GM12892 (cell line): ENCODE measurements around the gene LAMA2.

ENCODE experiments used
- DNase-seq: peaks from one replicate; pipeline ENCODE4 v3.0.0; 2011; ENCODE audit not compliant: insufficient read length
- FAIRE-seq: peaks from 2 replicates; lab custom pipeline; 2011; peaks lifted over from hg19 to GRCh38; lab: Jason Lieb, UNC
- POLR2A ChIP-seq: IDR thresholded peaks from 2 replicates; pipeline ENCODE4 v1.6.1; 2011; ENCODE audit warnings: low read depth, low read length, control low read depth
- POLR2AphosphoS5 ChIP-seq: IDR thresholded peaks from 2 replicates; pipeline ENCODE4 v1.6.1; 2011; ENCODE audit warnings: low read depth, low read length, control low read depth
- TAF1 ChIP-seq: IDR thresholded peaks from 2 replicates; pipeline ENCODE4 v1.6.1; 2011; ENCODE audit warnings: low read depth, mild to moderate bottlenecking, control low read depth, low read length, borderline replicate concordance

The LAMA2 gene

DNA sequence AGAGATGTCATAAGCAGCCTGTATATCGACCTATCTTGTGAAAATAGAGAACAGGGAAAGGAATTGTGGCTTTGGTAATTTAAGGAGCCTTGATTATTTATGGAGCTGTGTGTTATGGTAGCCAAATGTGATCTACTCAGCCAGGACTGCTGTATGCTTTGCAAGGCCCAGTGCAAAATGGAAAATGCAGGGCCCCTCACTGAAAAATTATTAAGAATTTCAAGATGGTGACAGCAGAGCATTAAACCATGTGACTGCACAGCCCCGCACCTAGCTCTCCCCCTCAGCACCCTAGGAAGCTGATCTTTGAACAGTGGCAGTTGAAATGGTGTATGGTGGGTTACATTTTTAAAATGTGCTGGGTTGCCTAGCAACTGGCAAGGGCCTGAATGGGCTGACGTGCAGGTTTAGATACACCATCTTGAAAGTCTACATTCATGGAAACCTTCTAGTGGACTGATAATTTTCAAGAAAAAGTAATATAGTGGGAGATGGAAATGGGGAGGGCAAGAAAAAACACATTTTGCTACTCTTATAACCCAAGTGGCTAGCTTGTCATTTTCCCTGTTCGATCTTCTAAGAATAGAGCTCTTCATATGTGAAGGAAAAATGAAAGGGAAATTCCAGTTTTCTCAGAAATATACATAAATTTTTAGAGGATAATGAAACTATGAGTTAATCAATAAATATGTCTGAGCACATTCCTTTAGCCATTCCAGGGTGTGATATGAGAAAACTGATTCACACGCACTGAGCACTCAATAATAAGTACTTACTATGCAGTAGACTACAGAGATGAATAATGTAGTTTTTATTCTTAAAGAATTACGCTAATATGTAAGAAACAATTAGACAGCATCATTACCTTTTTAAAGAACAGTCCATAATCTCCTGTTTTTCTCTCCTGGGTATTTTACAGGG lies 619.1 kb downstream of the LAMA2 start:
- DNase-seq (no peak), FAIRE-seq (no peak)

DNA sequence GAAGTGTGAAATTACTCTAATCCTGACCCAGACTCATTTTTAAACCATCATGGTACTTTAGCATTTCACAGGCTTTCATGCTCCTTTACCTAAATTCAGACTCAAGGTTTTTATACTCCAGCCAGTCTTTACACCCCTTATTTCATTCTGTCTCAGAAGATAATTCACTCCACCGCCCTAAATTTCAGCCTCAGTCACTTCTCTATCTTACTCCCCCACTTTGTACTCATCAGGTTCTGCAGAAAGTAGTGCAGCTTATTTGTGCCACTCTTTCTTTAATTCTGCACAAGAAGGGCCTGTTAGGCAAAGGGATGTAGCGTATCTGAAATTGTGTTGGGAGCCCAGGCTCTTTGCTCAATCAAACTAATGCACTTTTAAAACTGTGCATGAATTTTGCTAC lies 621.5 kb downstream of the LAMA2 start:
- DNase-seq = no peak
- FAIRE-seq = no peak
- TF ChIP-seq TAF1 (no peak), POLR2A (no peak), POLR2AphosphoS5 (no peak)

More for the DNA sequence above, 619.1 kb downstream of the LAMA2 start:
- TF ChIP-seq TAF1 = no peak
- no peak for TF ChIP-seq POLR2A
- TF ChIP-seq POLR2AphosphoS5 = no peak

DNA sequence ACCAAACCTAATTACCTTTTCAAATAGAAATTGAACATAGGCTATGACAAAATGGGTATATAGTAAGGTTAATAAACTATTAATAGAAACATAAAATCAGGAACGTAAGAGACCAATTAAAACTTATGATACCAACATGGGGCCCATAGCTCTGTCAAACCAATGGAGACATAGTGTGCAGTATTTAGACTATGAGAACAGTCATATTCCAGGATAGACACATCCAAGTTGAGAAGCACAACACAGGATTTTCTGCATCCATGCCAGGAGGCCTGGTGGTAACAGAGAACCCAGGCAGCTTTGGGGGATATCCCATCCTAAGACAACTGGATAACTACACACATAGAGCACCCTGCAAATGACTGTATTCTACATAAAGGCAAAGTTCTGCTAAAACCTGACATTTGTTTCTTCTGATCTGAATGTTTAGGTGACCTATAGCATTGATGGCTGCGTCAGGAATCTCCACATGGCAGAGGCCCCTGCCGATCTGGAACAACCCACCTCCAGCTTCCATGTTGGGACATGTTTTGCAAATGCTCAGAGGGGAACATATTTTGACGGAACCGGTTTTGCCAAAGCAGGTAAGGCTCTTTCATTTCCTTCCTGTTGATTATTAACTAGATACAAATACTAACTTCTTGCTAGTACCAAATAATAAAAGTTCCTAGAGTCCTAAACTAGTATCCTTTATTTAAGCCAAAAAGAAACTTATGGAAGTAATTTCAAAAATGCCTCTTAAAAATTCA lies 624.3 kb downstream of the LAMA2 start:
- no peak for TF ChIP-seq TAF1
- FAIRE-seq = no peak
- DNase-seq = no peak

DNA sequence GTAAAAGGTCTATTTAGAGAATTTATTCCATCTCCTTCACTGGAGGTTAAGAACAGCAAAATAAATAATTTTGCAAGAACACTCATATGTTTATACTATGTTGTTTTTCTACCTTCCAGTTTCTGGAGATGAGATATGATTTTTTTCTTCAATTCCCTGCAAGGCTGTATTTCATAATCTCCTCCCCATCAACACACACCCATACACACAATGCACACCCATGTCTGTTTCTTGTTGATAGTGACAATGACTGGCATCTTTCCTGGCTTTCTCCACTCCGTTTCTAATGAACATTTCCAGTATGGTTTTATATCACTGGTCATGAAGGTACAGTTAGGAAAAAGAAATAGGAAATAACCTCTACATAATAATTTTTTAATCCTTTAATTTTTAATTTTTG lies 624.9 kb downstream of the LAMA2 start:
- no peak for FAIRE-seq
- no peak for DNase-seq
- TF ChIP-seq POLR2AphosphoS5 (no peak), POLR2A (no peak), TAF1 (no peak)

DNA sequence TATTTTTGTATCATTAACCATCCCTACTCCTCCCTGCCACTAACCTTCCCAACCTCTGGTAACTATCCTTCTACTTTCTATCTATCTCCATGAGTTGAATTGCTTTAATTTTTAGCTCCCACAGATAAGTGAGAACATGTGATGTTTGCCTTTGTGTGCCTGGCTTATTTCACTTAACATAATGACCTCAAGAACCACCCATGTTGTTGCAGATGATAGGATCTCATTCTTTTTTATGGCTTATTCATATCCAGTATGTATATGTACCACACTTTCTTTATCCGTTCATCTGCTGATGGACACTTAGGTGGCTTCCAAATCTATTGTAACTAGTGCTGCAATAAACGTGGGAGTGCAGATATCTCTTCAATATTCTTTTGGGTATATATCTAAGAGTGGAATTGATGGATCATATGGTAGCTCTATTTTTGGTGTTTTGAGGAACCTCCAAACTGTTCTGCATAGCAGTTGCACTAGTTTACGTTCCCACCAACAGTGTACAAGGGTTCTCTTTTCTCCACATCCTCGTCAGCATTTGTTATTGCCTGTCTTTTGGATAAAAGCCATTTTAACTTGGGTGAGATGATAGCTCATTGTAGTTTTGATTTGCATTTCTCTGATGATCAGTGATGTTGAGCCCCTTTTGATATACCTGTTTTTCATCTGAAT lies 625.7 kb downstream of the LAMA2 start:
- TF ChIP-seq POLR2AphosphoS5 (no peak), POLR2A (no peak), TAF1 (no peak)
- no peak for FAIRE-seq

DNA sequence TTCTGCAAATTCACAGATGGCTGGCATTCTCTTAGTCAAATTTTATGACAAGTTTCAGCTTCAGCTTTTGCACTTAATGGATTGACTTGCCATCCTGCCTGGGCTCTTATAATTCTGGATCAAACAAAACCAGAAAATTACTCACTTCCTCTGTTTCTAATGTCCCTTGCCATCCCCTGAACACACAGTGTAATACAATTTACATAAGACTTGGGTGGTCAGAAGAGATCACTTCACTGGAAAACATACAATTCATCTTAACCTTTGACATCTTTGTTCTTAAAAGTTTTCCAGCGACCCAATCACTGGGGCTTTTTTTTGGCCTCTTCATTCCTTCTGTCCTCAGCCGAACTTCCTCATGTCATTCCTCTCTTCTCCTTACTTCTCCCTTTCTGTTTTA lies 628.0 kb downstream of the LAMA2 start:
- no peak for DNase-seq
- TF ChIP-seq POLR2AphosphoS5 (no peak), POLR2A (no peak), TAF1 (no peak)
- no peak for FAIRE-seq

More for the DNA sequence above, 625.7 kb downstream of the LAMA2 start:
- no peak for DNase-seq

DNA sequence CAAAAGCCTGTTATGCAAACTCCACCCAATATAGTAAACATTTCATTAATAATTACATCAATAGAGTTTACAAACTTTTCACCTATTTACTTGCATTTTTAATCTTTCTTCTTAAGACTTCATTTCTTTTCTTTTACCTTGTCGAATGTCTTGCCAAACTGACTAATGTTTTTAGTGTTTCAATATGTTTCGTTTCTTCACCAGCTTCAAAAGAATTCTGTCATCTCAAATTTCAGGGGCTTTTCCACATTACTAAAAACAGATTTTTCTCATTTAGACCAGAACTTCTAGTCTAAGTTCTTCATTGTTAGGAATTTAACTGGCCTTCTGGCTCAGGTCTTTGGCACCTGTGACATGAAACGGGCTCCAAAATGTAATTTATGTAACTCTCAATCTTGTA lies 630.5 kb downstream of the LAMA2 start:
- FAIRE-seq (no peak), DNase-seq (no peak)
- no peak for TF ChIP-seq POLR2AphosphoS5
- no peak for TF ChIP-seq POLR2A
- TF ChIP-seq TAF1 = no peak

DNA sequence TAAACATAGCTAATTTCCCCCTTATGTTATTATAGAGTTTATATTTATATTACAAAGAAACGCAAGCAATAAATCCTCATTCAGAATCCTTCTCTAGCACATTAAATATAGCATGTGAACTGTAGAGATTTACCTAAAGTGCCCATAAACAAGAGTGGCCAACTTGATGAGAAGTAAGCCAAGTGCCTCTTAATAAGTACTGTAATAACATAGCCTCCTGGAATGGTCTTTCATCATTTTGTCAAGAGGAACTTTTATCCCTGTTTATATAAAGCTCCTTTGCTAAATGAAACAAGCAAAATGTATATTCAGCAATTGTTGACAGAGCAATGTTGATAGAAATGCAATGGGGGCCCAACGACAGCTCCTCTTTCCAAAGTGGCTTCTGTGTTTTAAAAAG lies 632.1 kb downstream of the LAMA2 start:
- FAIRE-seq = no peak
- DNase-seq = no peak
- no peak for TF ChIP-seq POLR2A
- TF ChIP-seq POLR2AphosphoS5 = no peak
- no peak for TF ChIP-seq TAF1

DNA sequence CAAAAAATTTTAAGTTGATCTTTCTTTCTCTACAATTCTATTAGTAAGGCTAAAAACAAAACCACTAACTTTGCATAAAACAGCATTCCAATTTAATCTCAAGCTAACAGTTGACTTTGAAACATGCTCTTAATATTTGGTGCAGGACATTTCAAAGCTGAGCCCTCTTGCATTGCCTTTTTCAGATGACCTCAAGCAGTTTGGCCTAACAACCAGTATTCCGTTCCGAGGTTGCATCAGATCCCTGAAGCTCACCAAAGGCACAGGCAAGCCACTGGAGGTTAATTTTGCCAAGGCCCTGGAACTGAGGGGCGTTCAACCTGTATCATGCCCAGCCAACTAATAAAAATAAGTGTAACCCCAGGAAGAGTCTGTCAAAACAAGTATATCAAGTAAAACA lies 633.1 kb downstream of the LAMA2 start:
- DNase-seq (no peak), FAIRE-seq (no peak)
- no peak for TF ChIP-seq POLR2AphosphoS5

DNA sequence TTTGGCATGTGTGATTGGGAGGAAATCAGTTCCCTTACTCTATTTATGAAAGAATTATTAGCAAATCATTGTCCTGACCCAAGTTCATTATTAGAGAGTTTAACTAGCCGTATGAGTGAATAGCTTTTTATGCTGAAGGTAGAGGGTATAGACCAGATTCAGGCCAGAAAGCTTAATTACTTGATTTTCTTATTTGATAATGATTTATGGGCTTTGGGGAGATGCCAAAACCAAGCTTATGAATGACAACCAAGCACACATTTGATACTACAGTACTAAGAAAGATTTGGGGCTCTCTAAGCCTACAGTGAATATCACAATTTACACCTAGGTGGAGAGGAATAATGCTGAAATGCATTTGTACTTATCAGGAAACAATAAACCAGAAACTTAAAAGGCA lies 633.8 kb downstream of the LAMA2 start:
- FAIRE-seq = no peak

DNA sequence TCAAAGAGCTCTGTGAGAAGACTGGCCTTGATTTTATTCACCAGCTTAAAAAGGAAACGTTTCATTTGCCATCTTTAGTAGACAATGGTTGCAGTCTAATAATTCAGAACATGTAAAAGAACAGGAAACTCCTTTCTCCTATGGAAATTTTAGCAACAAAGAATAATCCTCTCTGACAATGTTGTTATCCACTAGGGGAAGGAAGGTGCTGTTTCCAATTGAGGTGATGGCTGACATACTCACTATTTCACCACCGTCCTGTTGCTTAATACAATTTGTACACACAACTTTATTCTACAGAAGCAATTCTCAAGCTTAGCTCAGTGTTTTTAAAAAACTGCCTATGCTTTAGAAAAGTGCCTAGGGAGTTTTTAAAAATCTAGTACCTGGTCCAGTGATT lies 634.4 kb downstream of the LAMA2 start:
- FAIRE-seq = no peak
- no peak for TF ChIP-seq POLR2A
- no peak for TF ChIP-seq POLR2AphosphoS5
- TF ChIP-seq TAF1 = no peak
- no peak for DNase-seq

More for the DNA sequence above, 633.8 kb downstream of the LAMA2 start:
- TF ChIP-seq TAF1 (no peak), POLR2AphosphoS5 (no peak), POLR2A (no peak)
- DNase-seq = no peak
